ENCODE data around the gene ZNF454. TPM values are rescaled to one million over a fixed set of nuclear protein-coding genes. Genes with fewer than 3 reads are reported as not detected.

Gene ZNF454
- polyA plus RNA-seq, 2 of the 4 experiments (the other 2 are of a cell fraction) = not detected

- FAIRE-seq = no peak
- TF ChIP-seq HEYL (CRISPR knock-in tag; IDR thresholded peaks at IDR 0.05) = no peak
- TF ChIP-seq TFCP2L1 (CRISPR knock-in tag; IDR thresholded peaks at IDR 0.05) = no peak
- TF ChIP-seq JUN (IDR thresholded peaks at IDR 0.05) = no peak
- TF ChIP-seq POLR2A (IDR thresholded peaks at IDR 0.05; ENCODE audit: low read length) = no peak
- no peak for TF ChIP-seq RCOR1 (IDR thresholded peaks at IDR 0.05; ENCODE audit: low read depth, low read length)
- no peak for TF ChIP-seq FOSL2 (IDR thresholded peaks at IDR 0.05)
- no peak for TF ChIP-seq FOSL2 (CRISPR knock-in tag; IDR thresholded peaks at IDR 0.05)
- no peak for TF ChIP-seq RAD21 (conservative IDR thresholded peaks at IDR 0.05 in 1 of 2, IDR thresholded peaks at IDR 0.05 in 1 of 2)
- TF ChIP-seq EHMT2 (IDR thresholded peaks at IDR 0.05; ENCODE audit: low read depth) = no peak
- no peak for TF ChIP-seq ZFP36 (IDR thresholded peaks at IDR 0.05; ENCODE audit: borderline replicate concordance, partially characterized antibody)
- no peak for TF ChIP-seq NFE2L2 (conservative IDR thresholded peaks at IDR 0.05; ENCODE audit: low read length)
- no peak for TF ChIP-seq PHF8 (IDR thresholded peaks at IDR 0.05; ENCODE audit: borderline replicate concordance, low read depth)
- no peak for TF ChIP-seq HES2 (IDR thresholded peaks at IDR 0.05)
- no peak for TF ChIP-seq RNF2 (IDR thresholded peaks at IDR 0.05; ENCODE audit: borderline replicate concordance, low read depth)
- no peak for TF ChIP-seq EHF (CRISPR knock-in tag; IDR thresholded peaks at IDR 0.05)
- TF ChIP-seq HOXA7 (CRISPR knock-in tag; IDR thresholded peaks at IDR 0.05) = no peak
- 5% methylated on average over 3 of the region's 3 CpGs for WGBS (ENCODE audit: missing lambda C conversion rate)
- ChIA-PET CTCF (no interaction called here), POLR2A (interaction anchor here (0.6 kb wide), 1 partner anchor 35 kb away, joined by 3 read pairs; no protein-coding TSS in a partner anchor)
- no peaks in the 10 kb centered on the region for H3K4me1 ChIP-seq
- no peak overlapping the region for H3K4me3 ChIP-seq
- no peak overlapping the region for H3K4me2 ChIP-seq
- peaks cover 76% of the 10 kb centered on the region for H3K9me3 ChIP-seq
- DNase-seq (ENCODE audit: low read depth in 1 of 2, low spot score in 1 of 2) = no peak
- no peak overlapping the region for H3K27ac ChIP-seq
- no peak for ATAC-seq
These were observed 38.1 kb upstream of the ZNF454 start for GRCh38 chr5:178902849-178903248.

- H3K9me3 ChIP-seq = peaks cover 82% of the 10 kb centered on the region
- TF ChIP-seq TFCP2L1 (CRISPR knock-in tag; IDR thresholded peaks at IDR 0.05) (no peak), JUNB (IDR thresholded peaks at IDR 0.05) (no peak), GATA3 (IDR thresholded peaks at IDR 0.05; ENCODE audit: borderline replicate concordance) (no peak; the same call in 1 of the 2 replicates), HDAC2 (IDR thresholded peaks at IDR 0.05) (no peak), POLR2AphosphoS2 (conservative IDR thresholded peaks at IDR 0.05; ENCODE audit: low read length) (no peak), ZFP36 (IDR thresholded peaks at IDR 0.05; ENCODE audit: borderline replicate concordance, partially characterized antibody) (no peak), NR3C1 (IDR thresholded peaks at IDR 0.05) (no peak), RARB (CRISPR knock-in tag; IDR thresholded peaks at IDR 0.05) (no peak), USF2 (IDR thresholded peaks at IDR 0.05) (no peak), PHF8 (IDR thresholded peaks at IDR 0.05; ENCODE audit: borderline replicate concordance, low read depth) (no peak), RCOR1 (IDR thresholded peaks at IDR 0.05; ENCODE audit: low read depth, low read length) (no peak), ATOH8 (CRISPR knock-in tag; IDR thresholded peaks at IDR 0.05; ENCODE audit: low read depth) (no peak), FOSL2 (IDR thresholded peaks at IDR 0.05) (no peak), FOSL2 (CRISPR knock-in tag; IDR thresholded peaks at IDR 0.05) (no peak), CBX8 (IDR thresholded peaks at IDR 0.05) (no peak), NFE2L2 (conservative IDR thresholded peaks at IDR 0.05; ENCODE audit: low read length) (no peak), EHF (CRISPR knock-in tag; IDR thresholded peaks at IDR 0.05) (no peak), BCL3 (IDR thresholded peaks at IDR 0.05) (no peak), MYC (IDR thresholded peaks at IDR 0.05; ENCODE audit: borderline replicate concordance, low read length) (no peak), ZSCAN20 (CRISPR knock-in tag; IDR thresholded peaks at IDR 0.05) (no peak)
- no peak overlapping the region for H3K4me2 ChIP-seq
- ChIA-PET CTCF (interaction anchor here (0.6 kb wide), 1 partner anchor 868 kb away, joined by 3 read pairs; no protein-coding TSS in a partner anchor), POLR2A (no interaction called here)
- H3K4me1 ChIP-seq = no peaks in the 10 kb centered on the region
- ATAC-seq (no peak), DNase-seq (ENCODE audit: low read depth in 1 of 2, low spot score in 1 of 2) (no peak), FAIRE-seq (peak; percentile 43)
- no peak overlapping the region for H3K4me3 ChIP-seq
- WGBS (ENCODE audit: missing lambda C conversion rate) = 65% methylated on average over 11 of the region's 11 CpGs
- no peak overlapping the region for H3K27ac ChIP-seq
These were observed 8.9 kb upstream of the ZNF454 start for GRCh38 chr5:178931846-178932760.

All from A549 (cell line).